Activated T-cell treated with anti-CD3 and anti-CD28 coated beads for 24 hours (primary cell): ENCODE data around the gene MSN.
"Not testable (repeated sequence)": the region's sequence is repeated elsewhere in the genome, so short reads cannot be mapped to it uniquely, and the experiment has no call there.

Source experiments
- DNase-seq: peaks from one replicate; pipeline ENCODE4 v3.0.0-alpha.2; 2020; ENCODE audit warnings: low read depth

The MSN gene

GRCh38 chrX:65667503-65668376 lies at the start of gene MSN:
Gene MSN (plus strand): TSS chrX:65667654. CDS start chrX:65667842, 188 bp downstream.
- peak; percentile 65 for DNase-seq

GRCh38 chrX:65620096-65620705 lies 47.3 kb upstream of the MSN start:
- not testable (repeated sequence) for DNase-seq

GRCh38 chrX:65630771-65631170 lies 36.7 kb upstream of the MSN start:
- no peak for DNase-seq

- DNase-seq, result no peak
These were observed 33.6 kb upstream of the MSN start for GRCh38 chrX:65633826-65634225.

- DNase-seq, result no peak
These were observed 32.7 kb upstream of the MSN start for GRCh38 chrX:65634732-65635131.

GRCh38 chrX:65635378-65635777 lies 32.1 kb upstream of the MSN start:
- no peak for DNase-seq

GRCh38 chrX:65635822-65636221 lies 31.6 kb upstream of the MSN start:
- no peak for DNase-seq

GRCh38 chrX:65636261-65636660 lies 31.2 kb upstream of the MSN start:
- DNase-seq, result not testable (repeated sequence)

GRCh38 chrX:65637335-65637734 lies 30.1 kb upstream of the MSN start:
- no peak for DNase-seq

GRCh38 chrX:65642914-65643491 lies 24.5 kb upstream of the MSN start:
- no peak for DNase-seq

- no peak for DNase-seq
These were observed 23.9 kb upstream of the MSN start for GRCh38 chrX:65643531-65644052.

- no peak for DNase-seq
These were observed 22.7 kb upstream of the MSN start for GRCh38 chrX:65644621-65645289.

- no peak for DNase-seq
These were observed 19.7 kb upstream of the MSN start for GRCh38 chrX:65647801-65648200.

GRCh38 chrX:65652098-65652497 lies 15.4 kb upstream of the MSN start:
- DNase-seq, result no peak

GRCh38 chrX:65657009-65657441 lies 10.4 kb upstream of the MSN start:
- DNase-seq, result not testable (repeated sequence)

- no peak for DNase-seq
These were observed 9.8 kb upstream of the MSN start for GRCh38 chrX:65657659-65658058.

GRCh38 chrX:65658229-65658628 lies 9.2 kb upstream of the MSN start:
- no peak for DNase-seq

GRCh38 chrX:65667157-65667502 lies 324 bp upstream of the MSN start:
- DNase-seq, result no peak

GRCh38 chrX:65668377-65669310 lies 1.2 kb downstream of the MSN start:
- DNase-seq, result peak; percentile 49

GRCh38 chrX:65671286-65671685 lies 3.8 kb downstream of the MSN start:
- no peak for DNase-seq

- DNase-seq, result no peak
These were observed 4.5 kb downstream of the MSN start for GRCh38 chrX:65671966-65672365.
